GM12872 (cell line): ENCODE data around the gene VSIG10L.

Source experiments
- TF ChIP-seq, protein P1 (sequence below): IDR thresholded peaks from 3 replicates; pipeline ENCODE4 v1.5.1; 2011; ENCODE audit warnings: low read depth, mild to moderate bottlenecking, low read length, moderate library complexity; ENCODE audit not compliant: insufficient read depth

VSIG10L gene

GRCh38 chr19:51368366-51369282, 26.7 kb upstream of the VSIG10L start, which contains the start of gene CLDND2:
Gene CLDND2, minus strand, starts transcription at chr19:51369003. Its CDS starts 426 bp downstream, at chr19:51368577.
- TF ChIP-seq, protein P1, sequence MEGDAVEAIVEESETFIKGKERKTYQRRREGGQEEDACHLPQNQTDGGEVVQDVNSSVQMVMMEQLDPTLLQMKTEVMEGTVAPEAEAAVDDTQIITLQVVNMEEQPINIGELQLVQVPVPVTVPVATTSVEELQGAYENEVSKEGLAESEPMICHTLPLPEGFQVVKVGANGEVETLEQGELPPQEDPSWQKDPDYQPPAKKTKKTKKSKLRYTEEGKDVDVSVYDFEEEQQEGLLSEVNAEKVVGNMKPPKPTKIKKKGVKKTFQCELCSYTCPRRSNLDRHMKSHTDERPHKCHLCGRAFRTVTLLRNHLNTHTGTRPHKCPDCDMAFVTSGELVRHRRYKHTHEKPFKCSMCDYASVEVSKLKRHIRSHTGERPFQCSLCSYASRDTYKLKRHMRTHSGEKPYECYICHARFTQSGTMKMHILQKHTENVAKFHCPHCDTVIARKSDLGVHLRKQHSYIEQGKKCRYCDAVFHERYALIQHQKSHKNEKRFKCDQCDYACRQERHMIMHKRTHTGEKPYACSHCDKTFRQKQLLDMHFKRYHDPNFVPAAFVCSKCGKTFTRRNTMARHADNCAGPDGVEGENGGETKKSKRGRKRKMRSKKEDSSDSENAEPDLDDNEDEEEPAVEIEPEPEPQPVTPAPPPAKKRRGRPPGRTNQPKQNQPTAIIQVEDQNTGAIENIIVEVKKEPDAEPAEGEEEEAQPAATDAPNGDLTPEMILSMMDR = no peak

DNA sequence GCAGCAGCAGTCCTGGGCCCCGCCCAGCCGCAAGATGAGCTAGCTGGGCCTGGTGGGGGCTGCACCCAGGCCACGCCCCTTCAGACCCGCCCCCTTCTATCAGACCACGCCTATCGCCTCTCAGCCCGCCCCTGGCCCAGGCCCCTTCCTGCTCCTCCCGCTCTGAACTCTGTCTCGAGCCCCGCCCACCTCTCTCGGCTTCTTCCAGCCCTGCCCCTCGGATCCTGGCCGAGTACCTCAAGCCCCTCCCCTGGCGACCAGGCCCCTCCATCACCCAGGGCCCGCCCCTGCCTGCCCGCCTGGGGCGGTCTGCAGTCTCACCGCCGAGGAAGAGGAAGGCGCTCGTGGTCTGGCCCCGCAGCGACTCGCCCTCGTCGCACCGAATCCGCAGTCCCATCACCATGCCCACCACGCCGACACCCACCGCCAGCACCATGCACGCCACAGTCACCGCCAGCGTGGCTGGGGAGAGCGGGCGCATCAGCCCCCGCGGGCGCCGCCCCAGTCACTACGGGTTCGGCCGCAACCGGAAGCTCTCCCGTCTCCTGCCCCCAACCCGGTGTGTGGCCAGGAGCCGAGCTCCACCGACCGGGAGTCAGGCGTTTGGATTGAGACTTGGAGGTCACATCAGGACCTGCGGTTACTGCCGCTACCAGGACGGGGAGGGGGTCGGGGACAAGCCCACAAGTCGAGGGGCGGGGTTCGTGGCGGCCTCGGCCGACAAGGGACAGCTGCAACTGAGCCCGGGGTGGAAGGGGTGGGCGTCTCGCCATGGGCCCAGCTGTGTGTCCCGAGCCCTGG, 25.8 kb upstream of the VSIG10L start:
- TF ChIP-seq, protein P1 = no peak

DNA sequence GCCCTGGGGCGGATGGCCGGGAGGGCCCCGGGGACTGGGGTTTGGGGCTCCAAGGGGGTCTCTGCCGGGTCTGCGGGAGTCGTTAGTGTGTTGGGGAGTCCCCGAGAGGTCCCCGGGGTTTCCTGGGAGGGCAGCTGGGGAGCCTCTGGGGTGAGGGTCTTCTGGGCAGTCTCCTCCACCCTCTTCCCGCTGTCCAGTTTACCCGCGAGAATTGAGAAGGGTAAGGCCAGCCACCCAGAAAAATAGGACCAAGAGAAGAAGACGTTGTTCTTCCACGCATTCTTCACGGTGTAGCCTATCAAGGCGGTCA, 25.3 kb upstream of the VSIG10L start:
- TF ChIP-seq, protein P1 = no peak

- TF ChIP-seq, protein P1 = no peak
These were observed 24.7 kb upstream of the VSIG10L start for GRCh38 chr19:51366389-51367254.

GRCh38 chr19:51365965-51366388, 24.0 kb upstream of the VSIG10L start, which contains the start of gene ETFB:
Gene ETFB, minus strand, starts transcription at chr19:51366388. Its CDS starts 62 bp downstream, at chr19:51366326.
- TF ChIP-seq, protein P1 = no peak

- TF ChIP-seq, protein P1 = no peak
These were observed 23.4 kb upstream of the VSIG10L start for GRCh38 chr19:51365211-51365964.
